Fibroblast of skin of back (primary cell): ENCODE measurements around the gene EXOSC2.

Experiments used
- DNase-seq: peaks from one replicate; pipeline ENCODE4 v3.0.0-alpha.2; 2013

The EXOSC2 gene

GRCh38 chr9:130698514-130698913 is 4.9 kb downstream of the EXOSC2 start:
- DNase-seq, result peak; percentile 54

- no peak for DNase-seq
Measured at GRCh38 chr9:130699047-130699446, 5.5 kb downstream of the EXOSC2 start.

DNA sequence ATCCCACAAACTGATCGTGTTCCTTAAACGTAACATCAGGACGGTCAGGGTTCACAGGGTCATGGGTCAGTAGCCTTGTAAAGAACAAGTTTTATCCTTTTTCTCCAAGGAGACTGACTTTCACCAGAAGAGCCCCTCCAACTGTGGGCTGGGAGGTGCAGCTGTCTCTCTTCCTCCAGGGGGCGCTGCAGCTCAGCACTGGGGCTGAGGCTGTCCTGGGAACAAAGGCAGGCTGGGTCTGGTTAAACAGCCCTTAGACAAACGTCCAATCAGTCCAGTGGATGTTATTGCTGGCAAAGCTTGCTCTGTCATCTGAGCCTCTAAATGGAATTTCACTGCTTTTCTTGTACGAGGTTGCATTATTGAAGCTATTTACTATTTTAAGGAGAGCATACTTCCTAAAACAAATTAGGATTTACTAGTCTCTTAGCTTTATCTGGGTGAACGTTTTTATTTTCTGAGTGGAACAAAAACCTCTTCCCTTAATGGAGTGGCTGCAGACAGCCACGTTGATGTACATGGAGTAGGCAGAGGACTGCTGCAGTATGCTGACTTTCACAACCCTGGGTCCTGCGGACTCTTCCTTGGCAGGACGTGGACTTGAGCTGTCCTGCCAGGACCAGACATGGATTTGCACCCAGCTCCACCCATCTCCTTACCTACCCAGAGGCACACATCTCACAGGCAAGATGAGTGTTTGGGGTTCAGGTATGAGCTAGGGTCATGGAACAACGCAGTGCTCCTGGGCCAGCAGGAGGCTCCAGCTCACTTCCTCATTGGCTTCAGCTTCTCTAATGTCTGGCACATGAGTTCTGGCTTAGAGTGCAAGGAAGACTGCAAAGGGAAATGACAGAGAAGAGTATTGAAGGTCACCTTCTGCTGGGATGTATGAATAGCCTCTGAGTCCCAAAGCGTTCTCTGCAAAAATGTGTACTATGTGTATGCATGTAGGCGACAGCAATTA is 7.8 kb downstream of the EXOSC2 start:
- peak; percentile 84 for DNase-seq

DNA sequence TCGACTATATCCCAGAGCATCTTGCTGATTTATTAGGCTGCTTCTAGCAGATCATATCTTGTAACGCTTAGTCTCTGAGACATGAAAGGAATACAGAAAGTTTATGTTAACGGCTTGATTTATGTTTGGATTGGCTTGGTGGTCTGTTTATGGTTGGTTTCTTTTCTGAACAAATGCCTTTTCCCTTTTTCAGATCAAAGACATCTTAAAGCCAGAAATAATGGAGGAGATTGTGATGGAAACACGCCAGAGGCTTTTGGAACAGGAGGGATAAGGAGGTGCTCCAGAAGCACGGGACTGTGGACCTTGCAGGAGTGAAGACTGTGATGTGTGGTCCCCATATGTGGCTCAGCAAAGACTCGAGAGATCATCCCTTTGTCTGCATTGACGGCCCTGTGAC is 9.9 kb downstream of the EXOSC2 start:
- DNase-seq, result no peak

GRCh38 chr9:130707225-130707976 is 13.8 kb downstream of the EXOSC2 start:
- peak; percentile 63 for DNase-seq

GRCh38 chr9:130710822-130711352 is 17.3 kb downstream of the EXOSC2 start:
- DNase-seq, result no peak

- no peak for DNase-seq
Measured at GRCh38 chr9:130711469-130711868, 17.9 kb downstream of the EXOSC2 start.

DNA sequence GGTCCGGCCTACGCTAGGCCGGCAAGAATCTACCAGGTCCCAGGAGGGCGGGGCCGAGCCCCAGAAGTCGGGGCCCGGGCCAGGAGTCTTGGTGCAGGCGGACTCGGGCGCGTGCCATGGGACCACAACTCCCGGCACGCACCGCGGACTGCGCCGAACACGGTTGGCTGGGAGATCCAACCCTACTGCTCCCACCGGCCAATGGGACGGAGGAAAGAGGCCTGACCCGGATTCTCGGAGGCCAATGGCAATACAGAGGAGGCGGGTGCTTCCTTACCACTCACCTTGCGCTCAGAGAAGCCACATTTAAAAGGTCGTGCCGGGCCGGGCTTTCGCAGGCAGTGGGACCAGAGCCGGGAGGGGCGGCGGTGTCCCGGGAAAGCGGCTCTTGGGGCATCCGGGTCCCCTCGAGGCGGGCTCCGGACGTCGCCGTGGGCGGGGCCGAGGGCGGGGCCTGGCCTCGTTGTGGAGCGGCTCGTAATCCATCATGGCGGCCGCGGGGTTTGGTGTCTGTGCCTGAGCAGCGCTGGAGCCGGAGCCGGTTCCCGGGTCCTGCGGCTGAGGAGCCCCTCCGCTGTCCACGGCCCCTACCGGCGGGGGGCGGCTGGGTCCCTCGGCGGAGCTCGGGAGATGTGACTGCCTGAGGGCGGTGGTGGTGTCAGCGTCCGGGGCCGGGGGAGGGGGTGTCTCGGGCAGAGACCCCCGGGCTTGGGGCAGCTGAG is 19.1 kb downstream of the EXOSC2 start:
- peak; percentile 99 for DNase-seq

GRCh38 chr9:130713286-130713960 is 19.8 kb downstream of the EXOSC2 start:
- DNase-seq, result peak; percentile 56

DNA sequence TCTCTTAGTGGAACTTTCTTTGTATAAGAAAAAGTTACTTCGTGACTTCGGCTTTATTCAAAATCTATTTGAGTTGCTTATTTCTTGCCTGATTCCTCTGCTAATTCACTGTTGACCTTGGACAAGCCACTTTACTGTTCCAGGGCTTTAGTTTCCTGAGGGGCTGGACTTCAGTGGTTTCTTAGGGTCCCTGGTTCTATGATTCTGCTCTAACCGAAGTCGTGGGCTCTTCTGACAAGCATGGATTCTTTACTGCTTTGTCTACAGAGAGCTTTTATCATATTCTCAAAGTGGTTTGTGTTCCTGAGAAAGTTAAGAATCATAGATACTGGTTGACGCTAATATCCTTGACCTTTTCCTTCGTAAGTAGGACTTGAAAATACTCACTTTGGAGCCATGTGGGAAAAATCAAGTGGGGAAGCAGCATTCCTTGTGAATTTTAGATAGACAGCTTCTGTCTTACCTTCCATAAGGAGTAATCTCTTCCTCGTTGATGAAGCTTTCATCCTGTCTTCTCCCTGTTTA is 21.1 kb downstream of the EXOSC2 start:
- no peak for DNase-seq

DNA sequence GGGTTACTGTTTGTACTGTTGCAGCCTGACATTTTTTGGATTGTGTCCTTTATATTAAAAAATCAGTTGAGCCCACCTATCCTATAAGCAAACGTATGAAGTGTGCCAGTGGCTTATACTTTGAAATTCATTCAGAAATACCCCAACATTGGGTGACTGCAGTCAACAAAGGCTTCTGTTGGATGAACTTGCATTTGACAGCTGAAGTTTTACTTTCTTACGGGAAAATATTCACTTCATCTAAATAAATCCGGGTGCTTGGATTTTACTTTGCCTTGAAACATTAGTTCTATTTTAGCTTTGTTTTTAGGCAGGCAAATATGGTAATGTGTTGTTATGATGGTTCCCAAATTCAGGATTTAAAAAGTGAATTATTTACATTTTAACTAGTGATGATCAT is 21.7 kb downstream of the EXOSC2 start:
- DNase-seq, result no peak

DNA sequence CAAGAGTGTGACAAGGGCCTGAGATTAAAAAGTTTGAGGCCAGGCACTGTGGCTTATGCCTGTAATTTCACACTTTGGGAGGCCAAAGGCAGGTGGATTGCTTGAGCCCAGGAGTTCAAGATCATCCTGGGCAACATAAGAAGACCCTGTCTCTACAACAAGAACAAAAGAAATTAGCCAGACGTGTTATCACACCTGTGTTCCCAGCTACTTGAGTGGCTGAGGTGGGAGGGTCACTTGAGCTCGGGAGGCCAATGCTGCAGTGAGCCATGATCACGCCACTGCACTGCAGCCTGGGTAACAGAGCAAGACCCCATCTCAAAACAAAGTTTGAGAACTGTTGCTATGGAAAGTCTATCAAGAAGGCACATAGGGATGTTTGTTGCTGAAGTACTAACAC is 25.0 kb downstream of the EXOSC2 start:
- DNase-seq, result no peak

DNA sequence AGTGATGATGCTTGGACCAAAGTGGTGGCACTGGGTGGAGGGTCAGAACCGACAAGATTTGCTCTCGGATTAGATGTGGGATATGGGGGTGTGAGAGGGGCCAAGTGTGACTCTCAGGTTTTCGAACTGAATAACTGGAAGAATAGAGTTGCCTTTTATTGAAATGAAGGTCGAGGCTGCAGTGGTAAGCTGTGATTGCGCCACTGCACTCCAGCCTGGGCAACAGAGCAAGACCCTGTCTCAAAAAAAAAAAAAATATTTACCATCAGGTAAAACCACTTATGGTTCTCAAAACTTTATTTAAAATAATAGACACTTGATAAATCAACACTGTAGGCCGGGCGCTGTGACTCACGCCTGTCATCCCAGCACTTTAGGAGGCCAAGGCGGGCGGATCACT is 27.2 kb downstream of the EXOSC2 start:
- DNase-seq, result no peak

DNA sequence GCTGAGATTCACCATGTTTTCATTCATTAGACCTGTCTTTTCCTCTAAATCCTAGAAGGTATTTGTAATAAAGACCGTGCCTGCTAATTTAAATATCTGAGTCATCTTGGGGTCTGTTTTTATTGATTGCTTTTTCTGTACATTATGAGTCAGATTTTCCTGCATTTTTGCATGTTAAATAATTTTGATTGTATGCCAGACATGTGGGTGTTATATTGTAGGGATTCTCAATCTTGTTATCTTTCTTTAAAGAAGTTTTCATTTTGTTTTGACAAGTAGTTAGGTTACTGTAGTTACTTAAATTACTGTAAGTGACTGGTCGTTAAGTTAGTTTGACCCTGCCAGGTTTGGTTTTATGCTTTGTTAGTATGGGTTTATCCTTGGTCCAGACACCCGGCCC is 35.1 kb downstream of the EXOSC2 start:
- DNase-seq, result peak; percentile 69

- no peak for DNase-seq
Measured at GRCh38 chr9:130729145-130729544, 35.6 kb downstream of the EXOSC2 start.

- DNase-seq, result no peak
Measured at GRCh38 chr9:130731355-130731754, 37.8 kb downstream of the EXOSC2 start.

DNA sequence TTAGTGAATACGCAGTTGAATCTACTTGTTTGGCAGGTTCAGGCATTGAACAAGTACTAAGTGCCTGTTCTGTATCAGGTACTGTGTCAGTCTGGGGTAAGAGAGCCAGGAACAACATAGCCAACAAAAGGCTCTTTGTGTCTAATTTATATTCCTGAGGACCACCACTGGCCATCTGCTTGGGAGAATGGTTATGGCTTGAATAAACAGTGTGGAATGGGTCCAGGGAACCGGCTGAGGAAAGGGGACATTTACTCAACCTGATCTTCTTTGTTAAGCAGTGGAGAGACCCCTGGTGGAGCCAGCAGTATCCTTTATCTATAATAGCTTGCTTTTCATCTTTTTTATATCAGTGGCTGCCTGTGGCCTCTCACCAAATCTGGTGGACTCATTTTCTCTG is 38.6 kb downstream of the EXOSC2 start:
- no peak for DNase-seq

- DNase-seq, result no peak
Measured at GRCh38 chr9:130732793-130733221, 39.2 kb downstream of the EXOSC2 start.

DNA sequence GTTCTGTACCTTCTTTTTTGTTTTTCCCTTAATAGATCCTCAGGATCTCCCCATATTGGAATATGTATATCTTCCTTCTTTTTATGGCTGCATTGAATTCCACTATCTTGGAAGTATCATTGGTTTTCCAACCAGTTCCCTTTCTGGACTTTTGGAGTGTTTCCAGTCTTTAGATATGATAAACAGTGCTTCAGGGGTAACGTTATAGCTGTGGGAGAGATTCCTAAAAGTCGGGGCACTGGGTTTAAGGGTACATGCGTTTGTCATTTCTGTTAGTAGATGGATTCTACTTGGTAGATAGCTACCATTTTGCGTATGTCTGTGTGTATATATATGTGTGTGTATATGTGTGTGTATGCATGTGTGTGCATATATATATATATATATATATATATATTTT is 42.0 kb downstream of the EXOSC2 start:
- no peak for DNase-seq

DNA sequence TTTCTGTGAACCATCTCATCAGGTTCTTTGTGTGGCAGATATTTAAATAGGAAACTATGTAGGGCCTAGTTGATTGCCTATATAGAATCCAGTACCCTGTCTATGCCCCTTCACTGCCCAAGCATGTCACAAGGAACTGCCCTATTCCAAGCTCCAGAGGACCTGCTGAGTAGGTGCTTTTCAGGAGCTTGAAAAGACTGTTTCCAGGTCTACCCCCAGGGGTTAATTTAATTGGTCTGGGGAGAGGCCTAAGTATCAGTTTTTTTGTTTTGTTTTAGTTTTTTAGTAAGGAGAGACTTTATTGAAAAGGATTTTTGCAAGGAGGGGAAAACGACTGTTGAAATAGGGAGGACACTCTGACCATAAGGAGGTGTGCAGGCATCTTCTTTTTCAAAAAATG is 43.3 kb downstream of the EXOSC2 start:
- no peak for DNase-seq

- DNase-seq, result no peak
Measured at GRCh38 chr9:130738281-130738680, 44.7 kb downstream of the EXOSC2 start.

GRCh38 chr9:130739081-130739480 is 45.5 kb downstream of the EXOSC2 start:
- no peak for DNase-seq
